HG02943 (cell line): Measurements from ENCODE around the gene HIPK1.
"Not testable (repeated sequence)": the region's sequence is repeated elsewhere in the genome, so short reads cannot be mapped to it uniquely, and the experiment has no call there.

Experiments used
- ATAC-seq: cut with Tn5 transposase; IDR thresholded peaks from one replicate; pipeline ENCODE4 v1.9.1; 2021; ENCODE audit warnings: mild to moderate bottlenecking, low read depth, moderate library complexity; ENCODE audit not compliant: unreplicated experiment

The HIPK1 gene

DNA sequence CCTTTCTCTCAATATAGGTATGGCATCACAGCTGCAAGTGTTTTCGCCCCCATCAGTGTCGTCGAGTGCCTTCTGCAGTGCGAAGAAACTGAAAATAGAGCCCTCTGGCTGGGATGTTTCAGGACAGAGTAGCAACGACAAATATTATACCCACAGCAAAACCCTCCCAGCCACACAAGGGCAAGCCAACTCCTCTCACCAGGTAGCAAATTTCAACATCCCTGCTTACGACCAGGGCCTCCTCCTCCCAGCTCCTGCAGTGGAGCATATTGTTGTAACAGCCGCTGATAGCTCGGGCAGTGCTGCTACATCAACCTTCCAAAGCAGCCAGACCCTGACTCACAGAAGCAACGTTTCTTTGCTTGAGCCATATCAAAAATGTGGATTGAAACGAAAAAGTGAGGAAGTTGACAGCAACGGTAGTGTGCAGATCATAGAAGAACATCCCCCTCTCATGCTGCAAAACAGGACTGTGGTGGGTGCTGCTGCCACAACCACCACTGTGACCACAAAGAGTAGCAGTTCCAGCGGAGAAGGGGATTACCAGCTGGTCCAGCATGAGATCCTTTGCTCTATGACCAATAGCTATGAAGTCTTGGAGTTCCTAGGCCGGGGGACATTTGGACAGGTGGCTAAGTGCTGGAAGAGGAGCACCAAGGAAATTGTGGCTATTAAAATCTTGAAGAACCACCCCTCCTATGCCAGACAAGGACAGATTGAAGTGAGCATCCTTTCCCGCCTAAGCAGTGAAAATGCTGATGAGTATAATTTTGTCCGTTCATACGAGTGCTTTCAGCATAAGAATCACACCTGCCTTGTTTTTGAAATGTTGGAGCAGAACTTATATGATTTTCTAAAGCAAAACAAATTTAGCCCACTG is 11.5 kb downstream of the HIPK1 start:
- ATAC-seq: peak; percentile 71

DNA sequence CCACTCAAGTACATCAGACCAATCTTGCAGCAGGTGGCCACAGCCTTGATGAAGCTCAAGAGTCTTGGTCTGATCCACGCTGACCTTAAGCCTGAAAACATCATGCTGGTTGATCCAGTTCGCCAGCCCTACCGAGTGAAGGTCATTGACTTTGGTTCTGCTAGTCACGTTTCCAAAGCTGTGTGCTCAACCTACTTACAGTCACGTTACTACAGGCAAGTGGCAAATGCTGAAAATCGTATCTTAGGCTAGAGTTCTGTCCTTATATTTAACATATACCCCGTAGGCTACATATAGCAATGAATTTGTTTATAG is 12.1 kb downstream of the HIPK1 start:
- no peak for ATAC-seq

DNA sequence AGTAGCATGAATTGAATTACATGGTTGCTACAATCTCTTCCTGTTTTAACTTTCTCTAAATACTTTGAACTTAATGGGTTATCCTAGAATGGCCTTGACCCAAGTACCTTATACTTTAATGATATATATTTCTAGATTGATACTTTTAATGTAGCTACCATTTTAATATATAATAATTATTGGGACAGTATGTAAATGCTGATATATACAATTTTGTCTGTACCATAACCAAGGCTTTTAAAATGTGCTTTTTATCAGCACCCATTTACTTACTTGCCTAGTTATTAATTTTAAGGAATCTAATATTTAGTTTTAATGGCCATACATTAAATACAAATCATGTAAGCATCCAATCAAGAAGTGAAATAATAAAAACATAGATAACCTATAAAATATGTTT is 13.4 kb downstream of the HIPK1 start:
- ATAC-seq: no peak

DNA sequence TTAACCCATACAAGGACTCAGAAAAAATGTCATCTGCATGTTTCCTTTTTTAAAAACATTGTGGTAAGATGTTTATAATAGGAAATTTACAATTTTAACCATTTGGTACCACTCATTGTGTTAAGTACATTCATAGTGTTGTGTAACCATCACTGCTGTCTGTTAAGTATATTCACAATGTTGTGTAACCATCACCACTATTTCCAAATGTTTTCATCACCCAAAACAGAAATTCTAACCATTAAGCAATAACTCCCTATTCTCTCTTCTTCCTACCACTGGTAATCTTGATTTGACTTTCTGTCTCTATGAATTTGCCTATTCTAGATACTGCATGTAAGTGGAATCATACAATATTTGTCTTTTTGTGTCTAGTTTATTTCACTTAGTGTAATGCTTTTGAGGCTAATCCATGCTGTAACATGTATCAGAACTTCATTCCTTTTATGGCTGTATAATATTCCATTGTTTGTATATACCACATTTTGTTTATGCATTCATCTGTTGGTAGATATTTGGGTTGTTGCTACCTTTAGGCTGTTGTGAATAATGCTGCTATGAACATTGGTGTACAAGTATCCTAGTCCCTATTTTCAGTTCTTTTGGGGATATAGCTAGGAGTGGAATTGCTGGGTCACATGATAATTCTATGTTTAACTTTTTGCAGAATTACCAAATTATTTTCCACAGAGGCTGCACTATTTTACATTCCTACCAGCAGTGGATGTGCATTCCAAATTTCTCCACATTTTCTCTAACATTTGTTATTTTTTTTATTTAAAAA is 14.1 kb downstream of the HIPK1 start:
- ATAC-seq: no peak

DNA sequence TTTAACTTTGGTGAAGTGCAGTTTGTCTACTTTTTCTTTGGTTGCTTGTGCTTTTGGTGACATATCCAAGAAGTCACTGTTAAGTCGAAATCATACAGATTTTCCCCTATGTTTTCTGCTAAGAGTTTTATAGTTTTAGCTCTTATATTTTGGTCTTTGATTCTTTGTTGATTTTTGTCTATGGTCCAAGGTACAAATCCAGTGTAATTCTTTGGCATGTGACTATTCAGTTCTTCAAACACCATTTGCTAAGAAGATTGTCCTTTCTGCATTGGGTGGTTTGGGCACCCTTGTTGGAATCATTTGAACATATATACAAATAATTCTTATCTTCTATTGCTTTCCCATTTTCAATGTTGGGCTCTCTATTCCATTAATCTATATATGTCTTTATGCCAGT is 16.2 kb downstream of the HIPK1 start:
- no peak for ATAC-seq

DNA sequence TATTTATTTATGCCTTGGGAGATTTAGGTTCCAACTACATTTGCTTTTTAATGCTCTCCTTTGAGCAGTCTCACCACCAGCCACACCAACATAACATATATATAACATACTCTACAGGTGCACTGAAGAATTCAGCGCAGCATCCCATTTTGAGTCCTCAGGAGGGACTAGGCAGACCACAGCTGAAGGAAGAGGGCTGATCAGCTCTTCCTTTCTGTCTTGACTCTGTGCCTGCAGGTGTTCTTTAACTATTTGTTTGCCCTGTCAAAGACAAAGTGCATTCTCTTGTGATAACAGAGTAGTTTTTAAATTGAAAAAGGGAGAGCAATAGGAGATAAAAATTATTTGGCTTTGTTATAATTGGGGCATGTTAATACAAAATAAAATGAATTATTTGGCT is 17.0 kb downstream of the HIPK1 start:
- no peak for ATAC-seq

DNA sequence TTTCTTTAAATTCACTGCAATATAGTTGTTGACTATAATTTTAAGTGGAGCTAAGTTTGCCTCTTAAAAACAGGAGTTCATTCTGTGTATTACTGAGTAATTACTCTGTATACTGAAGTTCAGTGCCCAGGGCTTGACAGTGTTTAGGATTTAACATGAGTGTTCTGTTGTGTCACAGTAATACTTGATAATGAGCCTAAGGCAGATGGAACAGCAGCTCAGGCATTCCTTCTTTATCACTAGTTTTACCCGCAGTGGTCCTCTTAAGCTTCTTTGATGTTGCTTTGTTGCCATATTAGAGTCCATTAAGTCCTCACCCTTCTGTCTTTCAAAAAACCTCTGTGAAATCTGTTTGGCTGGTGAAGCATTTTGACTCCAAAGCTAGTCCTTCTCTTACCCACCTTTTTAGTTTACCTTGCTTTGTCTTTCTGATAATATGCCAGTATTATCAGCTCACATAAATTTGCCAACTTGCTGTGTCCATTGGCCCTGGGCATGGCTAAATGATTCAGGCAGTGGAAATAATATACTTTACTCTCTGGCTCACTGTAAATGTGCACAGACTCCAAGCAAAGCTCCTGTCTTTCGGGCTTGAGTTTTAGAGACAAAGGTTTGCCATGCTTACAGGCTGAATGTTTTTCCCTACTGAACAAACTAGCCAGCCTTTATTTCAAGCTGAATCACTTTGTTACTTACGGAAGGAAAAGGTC is 17.7 kb downstream of the HIPK1 start:
- no peak for ATAC-seq

DNA sequence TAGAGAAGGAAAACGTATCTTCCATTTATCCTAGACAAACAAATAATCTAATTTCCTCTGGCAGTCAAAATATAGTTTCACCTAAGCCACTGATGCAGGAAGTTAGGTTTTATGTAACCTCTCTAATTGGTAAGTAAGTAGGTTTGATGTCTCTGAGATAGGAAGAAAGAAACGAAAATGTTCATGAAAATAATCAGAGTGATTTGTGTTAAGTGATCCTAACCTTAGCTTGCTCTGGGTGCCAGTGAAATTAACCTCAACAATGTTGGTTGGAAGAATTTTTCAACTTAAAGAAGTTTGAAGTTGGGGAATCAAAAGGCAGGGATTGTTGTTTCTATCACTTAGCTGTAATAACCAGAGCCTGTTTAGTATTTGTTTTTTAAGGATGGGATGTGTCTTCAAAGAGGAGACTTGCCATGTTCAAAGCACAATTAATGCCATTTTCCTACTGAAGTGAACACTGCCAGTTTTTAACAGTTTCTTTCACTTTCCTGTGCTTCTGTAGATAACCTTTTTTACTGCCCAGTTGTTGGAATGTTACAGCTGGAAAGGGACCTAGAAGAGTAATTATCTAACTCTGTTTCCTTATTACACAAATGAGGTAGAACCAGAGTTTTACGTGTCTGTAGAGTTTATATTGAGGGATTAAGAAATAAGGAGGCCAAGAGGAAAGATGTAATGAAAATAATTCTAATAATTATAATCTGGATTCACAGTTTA is 18.4 kb downstream of the HIPK1 start:
- ATAC-seq: no peak

DNA sequence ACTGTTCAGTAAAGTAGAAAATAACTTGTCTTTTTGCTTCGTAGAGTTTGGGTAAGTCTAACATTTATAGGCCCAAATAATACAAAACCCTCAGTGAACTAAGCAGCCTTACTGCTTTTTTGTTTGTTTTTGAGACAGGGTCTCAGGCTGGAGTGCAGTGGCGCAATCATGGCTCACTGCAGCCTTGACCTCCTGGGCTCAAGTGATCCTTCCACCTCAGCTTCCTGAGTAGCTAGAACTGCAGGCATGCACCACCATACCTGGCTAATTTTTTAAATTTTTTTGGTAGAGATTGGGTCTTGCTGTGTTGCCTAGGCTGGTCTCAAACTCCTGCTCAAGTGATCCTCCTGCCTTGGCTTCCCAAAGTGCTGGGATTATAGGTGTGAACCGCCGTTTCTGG is 19.0 kb downstream of the HIPK1 start:
- ATAC-seq: not testable (repeated sequence)

DNA sequence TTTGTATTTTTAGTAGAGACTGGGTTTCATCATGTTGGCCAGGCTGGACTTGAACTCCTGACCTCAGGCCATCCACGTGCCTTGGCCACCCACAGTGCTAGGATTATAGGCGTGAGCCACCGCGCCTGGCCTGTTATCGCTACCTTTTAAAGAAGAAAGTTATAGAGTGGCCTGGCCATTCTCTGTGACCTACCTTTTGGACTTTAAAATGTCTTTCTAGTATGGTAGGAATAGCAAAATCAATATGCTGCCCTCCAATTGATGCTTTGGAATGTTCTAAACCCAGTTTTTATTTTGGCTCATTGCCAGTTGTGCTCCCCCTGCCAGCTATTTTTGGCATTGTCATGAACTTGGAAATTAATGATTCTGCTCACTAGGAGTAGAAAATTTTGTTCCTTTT is 19.9 kb downstream of the HIPK1 start:
- ATAC-seq: no peak

DNA sequence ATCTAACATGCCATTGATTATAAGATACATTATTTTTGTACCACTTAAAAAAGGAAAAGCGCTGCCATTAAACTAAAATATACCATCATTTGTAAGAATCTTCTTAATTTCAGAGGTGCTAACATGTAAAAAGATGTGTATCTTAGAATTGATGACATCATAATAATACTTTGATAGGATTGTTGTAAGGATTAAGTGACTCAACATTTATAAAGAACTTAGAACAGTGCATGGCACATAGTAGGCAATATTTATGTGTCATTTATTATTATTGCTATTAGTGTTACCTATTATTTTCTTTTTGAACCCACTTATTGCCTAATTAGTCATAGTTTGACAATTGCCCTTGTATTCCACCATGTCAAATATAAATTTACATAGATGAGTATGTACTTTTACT is 21.8 kb downstream of the HIPK1 start:
- ATAC-seq: no peak

DNA sequence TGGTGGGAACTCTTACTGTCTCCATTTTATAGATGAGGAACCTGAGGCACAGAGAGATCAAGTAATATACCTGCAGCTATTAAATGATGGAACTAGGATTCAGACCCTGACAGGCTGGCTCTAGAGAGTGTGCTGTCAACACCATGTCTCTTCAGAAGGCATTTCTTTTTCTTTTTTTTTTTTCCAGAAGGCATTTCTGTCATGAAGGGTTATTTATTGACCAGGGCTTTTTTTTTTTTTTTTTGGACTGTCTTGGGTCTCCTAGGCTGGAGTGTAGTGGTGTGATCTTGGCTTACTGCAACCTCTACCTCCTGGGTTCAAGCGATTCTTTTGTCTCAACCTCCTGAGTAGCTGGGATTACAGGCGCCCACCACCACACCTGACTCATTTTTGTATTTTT is 22.6 kb downstream of the HIPK1 start:
- no peak for ATAC-seq

DNA sequence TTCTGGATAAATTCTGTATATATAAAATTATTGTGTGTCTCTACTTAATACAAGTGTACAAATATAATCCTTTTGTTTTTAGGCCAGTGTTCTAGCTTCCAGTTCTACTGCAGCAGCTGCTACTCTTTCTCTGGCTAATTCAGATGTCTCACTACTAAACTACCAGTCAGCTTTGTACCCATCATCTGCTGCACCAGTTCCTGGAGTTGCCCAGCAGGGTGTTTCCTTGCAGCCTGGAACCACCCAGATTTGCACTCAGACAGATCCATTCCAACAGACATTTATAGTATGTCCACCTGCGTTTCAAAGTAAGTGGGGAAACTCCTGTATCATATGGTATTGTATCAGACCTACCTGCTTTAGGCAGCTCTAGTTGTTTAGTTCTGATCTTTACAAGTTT is 28.9 kb downstream of the HIPK1 start:
- ATAC-seq: no peak

DNA sequence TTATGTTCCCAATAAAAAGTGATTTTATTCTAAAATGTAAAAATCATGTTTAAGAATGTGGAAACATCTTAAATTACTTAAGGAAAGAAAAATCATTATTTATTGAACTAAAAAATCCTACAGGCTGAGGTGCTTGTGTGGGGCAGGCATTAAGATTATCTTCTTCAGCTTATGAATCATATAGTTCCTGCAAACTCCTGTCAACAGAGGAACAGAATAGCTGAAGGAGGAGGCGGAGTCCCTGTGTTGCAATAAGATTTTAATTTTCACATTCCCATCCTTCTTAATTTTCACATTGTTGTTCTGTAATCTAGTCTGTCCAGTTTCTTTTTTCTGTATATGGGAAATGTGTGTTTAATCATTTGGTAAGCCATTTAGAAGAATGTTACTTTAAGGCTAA is 29.6 kb downstream of the HIPK1 start:
- no peak for ATAC-seq

DNA sequence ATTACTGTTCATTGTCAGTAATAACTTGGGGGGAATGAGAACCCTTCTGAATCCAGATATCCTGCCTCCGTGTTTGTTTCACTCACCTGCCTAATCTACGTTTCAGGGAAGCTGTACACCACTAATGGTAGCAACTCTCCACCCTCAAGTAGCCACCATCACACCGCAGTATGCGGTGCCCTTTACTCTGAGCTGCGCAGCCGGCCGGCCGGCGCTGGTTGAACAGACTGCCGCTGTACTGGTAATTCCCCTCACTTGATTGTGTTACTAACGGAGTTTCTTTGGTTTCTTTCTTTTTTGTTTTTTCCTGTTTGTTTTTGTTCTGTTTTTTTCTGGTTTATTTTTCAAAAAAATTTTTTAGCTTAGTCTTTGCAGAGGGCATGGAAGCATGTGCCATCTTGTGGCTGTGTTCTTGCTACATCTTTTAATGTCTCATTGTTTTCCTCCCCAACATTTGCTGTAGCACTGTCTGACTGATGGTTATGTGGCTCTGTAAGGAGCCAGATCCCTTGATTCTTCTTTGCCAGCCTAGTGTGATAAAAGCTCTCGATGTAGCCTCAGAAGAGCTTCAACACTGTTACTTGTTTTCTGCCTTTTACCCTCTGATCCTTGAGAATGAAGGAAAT is 34.3 kb downstream of the HIPK1 start:
- no peak for ATAC-seq

DNA sequence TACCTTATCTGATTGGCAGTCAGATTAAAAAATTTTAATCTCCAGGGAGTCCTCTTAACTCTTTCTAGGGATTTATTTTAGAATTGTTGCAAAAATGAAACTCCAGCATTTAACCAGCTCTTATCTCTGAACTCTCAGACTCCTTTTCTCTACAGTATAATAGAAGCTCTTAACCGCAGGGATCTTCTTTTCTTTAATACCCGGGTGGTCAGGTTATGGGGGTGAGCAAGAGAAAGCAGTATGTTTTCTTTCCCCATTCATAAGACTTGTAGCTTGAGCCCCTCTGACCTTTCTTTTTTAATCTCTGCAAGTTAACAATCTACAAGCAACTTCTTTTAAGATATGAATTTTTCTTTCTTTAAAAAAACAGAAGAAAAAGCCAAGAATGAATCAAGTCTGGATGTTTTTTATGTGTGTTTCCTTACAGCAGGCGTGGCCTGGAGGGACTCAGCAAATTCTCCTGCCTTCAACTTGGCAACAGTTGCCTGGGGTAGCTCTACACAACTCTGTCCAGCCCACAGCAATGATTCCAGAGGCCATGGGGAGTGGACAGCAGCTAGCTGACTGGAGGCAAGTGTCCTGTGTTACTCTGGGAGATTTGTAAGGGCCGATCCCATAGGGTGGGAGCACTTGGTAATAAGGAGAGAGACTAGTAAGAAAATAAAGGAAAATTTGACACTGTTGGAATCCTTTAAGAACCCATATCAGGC is 36.7 kb downstream of the HIPK1 start:
- ATAC-seq: no peak

DNA sequence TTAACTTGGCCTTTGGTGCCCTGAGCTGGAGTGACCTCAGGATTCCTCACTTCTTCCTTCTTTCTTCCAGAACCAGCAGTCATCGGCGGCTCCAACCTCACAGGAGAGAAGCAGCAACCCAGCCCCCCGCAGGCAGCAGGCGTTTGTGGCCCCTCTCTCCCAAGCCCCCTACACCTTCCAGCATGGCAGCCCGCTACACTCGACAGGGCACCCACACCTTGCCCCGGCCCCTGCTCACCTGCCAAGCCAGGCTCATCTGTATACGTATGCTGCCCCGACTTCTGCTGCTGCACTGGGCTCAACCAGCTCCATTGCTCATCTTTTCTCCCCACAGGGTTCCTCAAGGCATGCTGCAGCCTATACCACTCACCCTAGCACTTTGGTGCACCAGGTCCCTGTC is 43.8 kb downstream of the HIPK1 start:
- ATAC-seq: no peak

DNA sequence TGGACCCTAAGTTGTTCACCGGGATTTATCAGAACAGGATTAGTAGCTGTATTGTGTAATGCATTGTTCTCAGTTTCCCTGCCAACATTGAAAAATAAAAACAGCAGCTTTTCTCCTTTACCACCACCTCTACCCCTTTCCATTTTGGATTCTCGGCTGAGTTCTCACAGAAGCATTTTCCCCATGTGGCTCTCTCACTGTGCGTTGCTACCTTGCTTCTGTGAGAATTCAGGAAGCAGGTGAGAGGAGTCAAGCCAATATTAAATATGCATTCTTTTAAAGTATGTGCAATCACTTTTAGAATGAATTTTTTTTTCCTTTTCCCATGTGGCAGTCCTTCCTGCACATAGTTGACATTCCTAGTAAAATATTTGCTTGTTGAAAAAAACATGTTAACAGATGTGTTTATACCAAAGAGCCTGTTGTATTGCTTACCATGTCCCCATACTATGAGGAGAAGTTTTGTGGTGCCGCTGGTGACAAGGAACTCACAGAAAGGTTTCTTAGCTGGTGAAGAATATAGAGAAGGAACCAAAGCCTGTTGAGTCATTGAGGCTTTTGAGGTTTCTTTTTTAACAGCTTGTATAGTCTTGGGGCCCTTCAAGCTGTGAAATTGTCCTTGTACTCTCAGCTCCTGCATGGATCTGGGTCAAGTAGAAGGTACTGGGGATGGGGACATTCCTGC is 46.2 kb downstream of the HIPK1 start:
- no peak for ATAC-seq

DNA sequence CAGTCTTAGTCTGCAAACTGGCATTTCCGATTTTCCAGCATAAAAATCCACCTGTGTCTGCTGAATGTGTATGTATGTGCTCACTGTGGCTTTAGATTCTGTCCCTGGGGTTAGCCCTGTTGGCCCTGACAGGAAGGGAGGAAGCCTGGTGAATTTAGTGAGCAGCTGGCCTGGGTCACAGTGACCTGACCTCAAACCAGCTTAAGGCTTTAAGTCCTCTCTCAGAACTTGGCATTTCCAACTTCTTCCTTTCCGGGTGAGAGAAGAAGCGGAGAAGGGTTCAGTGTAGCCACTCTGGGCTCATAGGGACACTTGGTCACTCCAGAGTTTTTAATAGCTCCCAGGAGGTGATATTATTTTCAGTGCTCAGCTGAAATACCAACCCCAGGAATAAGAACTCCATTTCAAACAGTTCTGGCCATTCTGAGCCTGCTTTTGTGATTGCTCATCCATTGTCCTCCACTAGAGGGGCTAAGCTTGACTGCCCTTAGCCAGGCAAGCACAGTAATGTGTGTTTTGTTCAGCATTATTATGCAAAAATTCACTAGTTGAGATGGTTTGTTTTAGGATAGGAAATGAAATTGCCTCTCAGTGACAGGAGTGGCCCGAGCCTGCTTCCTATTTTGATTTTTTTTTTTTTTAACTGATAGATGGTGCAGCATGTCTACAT is 47.6 kb downstream of the HIPK1 start:
- ATAC-seq: no peak
